GM23338 (cell line): ENCODE data around the gene SYNE2. TPM values are rescaled to one million over a fixed set of nuclear protein-coding genes. Genes with fewer than 3 reads are reported as not detected.

Source experiments
- ATAC-seq: fragments of 200-7000 bp; cut with Tn5 transposase; 3 replicates; pipeline ENCODE4 v1.9.1; 2020
- DNase-seq: peaks from one replicate; pipeline ENCODE4 v3.0.0-alpha.2; 2015; ENCODE audit warnings: low spot score
- H2AFZ ChIP-seq: fragments of 200-600 bp; sonication (generic); 2 replicates; pipeline ENCODE4 v1.8.0; 2016; ENCODE audit warnings: antibody characterized with exemption, mild to moderate bottlenecking, moderate library complexity
- H3F3A ChIP-seq: fragments of 200-600 bp; sonication (generic); replicated peaks from 2 replicates; pipeline ENCODE4 v1.8.0; 2017; ENCODE audit warnings: antibody characterized with exemption, mixed run types, low read depth
- H3K27ac ChIP-seq: fragments of 200-600 bp; sonication (generic); 2 replicates; pipeline ENCODE4 v1.6.1; 2016; ENCODE audit warnings: low read depth
- H3K27me3 ChIP-seq: fragments of 200-600 bp; sonication (generic); 2 replicates; pipeline ENCODE4 v1.8.0; 2016; ENCODE audit warnings: mild to moderate bottlenecking, mixed run types, moderate library complexity; ENCODE audit not compliant: insufficient read depth
- H3K36me3 ChIP-seq: fragments of 200-600 bp; sonication (generic); 2 replicates; pipeline ENCODE4 v1.8.0; 2016; ENCODE audit warnings: mild to moderate bottlenecking; ENCODE audit not compliant: insufficient read depth
- H3K4me1 ChIP-seq: fragments of 200-600 bp; sonication (generic); 2 replicates; pipeline ENCODE4 v1.8.0; 2016; ENCODE audit warnings: mild to moderate bottlenecking, moderate library complexity; ENCODE audit not compliant: insufficient read depth
- H3K4me2 ChIP-seq: fragments of 200-600 bp; sonication (generic); 2 replicates; pipeline ENCODE4 v1.7.1; 2017; ENCODE audit warnings: mixed run types
- H3K4me3 ChIP-seq: fragments of 200-600 bp; sonication (generic); 2 replicates; pipeline ENCODE4 v1.6.1; 2016; ENCODE audit warnings: mixed run types
- H3K79me2 ChIP-seq: fragments of 200-600 bp; sonication (generic); replicated peaks from 2 replicates; pipeline ENCODE4 v1.8.0; 2017; ENCODE audit warnings: mild to moderate bottlenecking; ENCODE audit not compliant: insufficient read depth
- H3K9me2 ChIP-seq: fragments of 200-600 bp; sonication (generic); 2 replicates; pipeline ENCODE4 v1.8.0; 2017; ENCODE audit not compliant: insufficient read depth
- H4K20me1 ChIP-seq: fragments of 200-600 bp; sonication (generic); replicated peaks from 2 replicates; pipeline ENCODE4 v1.8.0; 2017; ENCODE audit warnings: mild to moderate bottlenecking; ENCODE audit not compliant: insufficient read depth
- H3K27ac Mint-ChIP-seq: 2 replicates; pipeline ENCODE4 v1.8.0; 2020; ENCODE audit warnings: inconsistent platforms, mild to moderate bottlenecking, moderate library complexity, mixed read lengths
- H3K27me3 Mint-ChIP-seq: 3 replicates; pipeline ENCODE4 v1.8.0; 2022; ENCODE audit warnings: low read depth, mild to moderate bottlenecking, moderate library complexity, mixed read lengths, inconsistent platforms; ENCODE audit not compliant: insufficient read depth, poor library complexity
- H3K36me3 Mint-ChIP-seq: 3 replicates; pipeline ENCODE4 v1.8.0; 2021; ENCODE audit warnings: low read depth, mild to moderate bottlenecking, inconsistent platforms, moderate library complexity, mixed read lengths
- H3K4me1 Mint-ChIP-seq: 3 replicates; pipeline ENCODE4 v1.8.0; 2020; ENCODE audit warnings: mild to moderate bottlenecking, inconsistent platforms, mixed read lengths
- H3K4me3 Mint-ChIP-seq: 3 replicates; pipeline ENCODE4 v1.8.0; 2021; ENCODE audit warnings: moderate library complexity, mild to moderate bottlenecking, inconsistent platforms, mixed read lengths
- H3K9me3 Mint-ChIP-seq: 3 replicates; pipeline ENCODE4 v1.8.0; 2020; ENCODE audit warnings: moderate library complexity, mild to moderate bottlenecking, inconsistent platforms, mixed read lengths
- CREB1 ChIP-seq: fragments of 250-450 bp; sonication (Bioruptor Pico); IDR thresholded peaks from 2 replicates; pipeline ENCODE4 v1.5.0; 2020; ENCODE audit warnings: low read depth, mild to moderate bottlenecking, moderate library complexity
- EZH2 ChIP-seq: fragments of 200-600 bp; sonication (generic); IDR thresholded peaks from one replicate; pipeline ENCODE4 v1.8.0; 2017; ENCODE audit warnings: antibody characterized with exemption, mild to moderate bottlenecking, low read depth; ENCODE audit not compliant: unreplicated experiment
- EZH2phosphoT487 ChIP-seq: fragments of 200-600 bp; sonication (generic); IDR thresholded peaks from one replicate; pipeline ENCODE4 v1.8.1; 2018; ENCODE audit warnings: antibody characterized with exemption; ENCODE audit not compliant: unreplicated experiment
- JUNB ChIP-seq: IDR thresholded peaks from one replicate; pipeline ENCODE4 v1.6.1; 2016; ENCODE audit warnings: antibody characterized with exemption; ENCODE audit not compliant: unreplicated experiment
- NANOG ChIP-seq: IDR thresholded peaks from 2 replicates; pipeline ENCODE4 v1.6.1; 2016; ENCODE audit warnings: antibody characterized with exemption, borderline replicate concordance
- STAT1 ChIP-seq: IDR thresholded peaks from one replicate; pipeline ENCODE4 v1.6.1; 2016; ENCODE audit warnings: antibody characterized with exemption; ENCODE audit not compliant: unreplicated experiment
- ZNF114 ChIP-seq: fragments of 250-450 bp; sonication (Bioruptor Pico); IDR thresholded peaks from 2 replicates; pipeline ENCODE4 v1.5.0; 2020; ENCODE audit warnings: mild to moderate bottlenecking, moderate library complexity
- ZNF331 ChIP-seq: fragments of 250-450 bp; sonication (Bioruptor Pico); IDR thresholded peaks from 2 replicates; pipeline ENCODE4 v1.5.0; 2020; ENCODE audit warnings: low read depth, mild to moderate bottlenecking, moderate library complexity
- polyA plus RNA-seq: library from polyadenylated mRNA; unstranded; fragments of >200 nt; fragmentation: Nextera tagmentation; extraction: Ambion mirVana; gene quantifications from 2 replicates; pipeline ENCODE4 v1.2.1, GENCODE V29; 2016
- total RNA-seq: library from RNA; depleted of rRNA; stranded (reverse); fragments of >200 nt; shearing (Covaris generic); gene quantifications from 2 replicates; pipeline ENCODE4 v1.2.3, GENCODE V29; 2014
- TF ChIP-seq, protein P1 (sequence below): fragments of 250-450 bp; sonication (Bioruptor Pico); IDR thresholded peaks from 2 replicates; pipeline ENCODE4 v1.5.0; 2020; ENCODE audit warnings: mild to moderate bottlenecking, moderate library complexity
- TF ChIP-seq, protein P2 (sequence below): IDR thresholded peaks from 2 replicates; pipeline ENCODE4 v1.6.1; 2016; ENCODE audit warnings: antibody characterized with exemption
- TF ChIP-seq, protein P3 (sequence below): IDR thresholded peaks from one replicate; pipeline ENCODE4 v1.6.1; 2018; ENCODE audit warnings: antibody characterized with exemption; ENCODE audit not compliant: unreplicated experiment

Gene SYNE2
- total and polyA plus RNA-seq, 2 experiments from 2014 or later, result 34.3 to 86.5 TPM

DNA sequence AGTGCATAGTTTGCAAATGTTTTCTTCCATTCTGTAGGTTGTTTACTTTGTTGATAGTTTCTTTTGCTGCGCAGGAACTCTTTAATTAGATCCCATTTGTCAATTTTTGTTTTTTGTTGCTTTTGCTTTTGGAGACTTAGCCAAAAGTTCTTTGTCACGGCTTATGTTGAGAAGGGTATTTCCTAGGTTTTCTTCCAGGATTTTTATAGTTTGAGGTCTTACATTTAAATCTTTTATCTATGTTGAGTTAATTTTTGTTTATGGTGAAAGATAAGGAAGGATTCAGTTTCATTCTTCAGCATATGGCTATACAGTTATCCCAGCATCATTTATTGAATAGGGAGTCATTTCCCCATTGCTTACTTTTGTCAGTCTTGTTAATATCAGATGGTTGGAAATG lies 51.9 kb downstream of the SYNE2 start (continued):
- TF ChIP-seq, protein P1, sequence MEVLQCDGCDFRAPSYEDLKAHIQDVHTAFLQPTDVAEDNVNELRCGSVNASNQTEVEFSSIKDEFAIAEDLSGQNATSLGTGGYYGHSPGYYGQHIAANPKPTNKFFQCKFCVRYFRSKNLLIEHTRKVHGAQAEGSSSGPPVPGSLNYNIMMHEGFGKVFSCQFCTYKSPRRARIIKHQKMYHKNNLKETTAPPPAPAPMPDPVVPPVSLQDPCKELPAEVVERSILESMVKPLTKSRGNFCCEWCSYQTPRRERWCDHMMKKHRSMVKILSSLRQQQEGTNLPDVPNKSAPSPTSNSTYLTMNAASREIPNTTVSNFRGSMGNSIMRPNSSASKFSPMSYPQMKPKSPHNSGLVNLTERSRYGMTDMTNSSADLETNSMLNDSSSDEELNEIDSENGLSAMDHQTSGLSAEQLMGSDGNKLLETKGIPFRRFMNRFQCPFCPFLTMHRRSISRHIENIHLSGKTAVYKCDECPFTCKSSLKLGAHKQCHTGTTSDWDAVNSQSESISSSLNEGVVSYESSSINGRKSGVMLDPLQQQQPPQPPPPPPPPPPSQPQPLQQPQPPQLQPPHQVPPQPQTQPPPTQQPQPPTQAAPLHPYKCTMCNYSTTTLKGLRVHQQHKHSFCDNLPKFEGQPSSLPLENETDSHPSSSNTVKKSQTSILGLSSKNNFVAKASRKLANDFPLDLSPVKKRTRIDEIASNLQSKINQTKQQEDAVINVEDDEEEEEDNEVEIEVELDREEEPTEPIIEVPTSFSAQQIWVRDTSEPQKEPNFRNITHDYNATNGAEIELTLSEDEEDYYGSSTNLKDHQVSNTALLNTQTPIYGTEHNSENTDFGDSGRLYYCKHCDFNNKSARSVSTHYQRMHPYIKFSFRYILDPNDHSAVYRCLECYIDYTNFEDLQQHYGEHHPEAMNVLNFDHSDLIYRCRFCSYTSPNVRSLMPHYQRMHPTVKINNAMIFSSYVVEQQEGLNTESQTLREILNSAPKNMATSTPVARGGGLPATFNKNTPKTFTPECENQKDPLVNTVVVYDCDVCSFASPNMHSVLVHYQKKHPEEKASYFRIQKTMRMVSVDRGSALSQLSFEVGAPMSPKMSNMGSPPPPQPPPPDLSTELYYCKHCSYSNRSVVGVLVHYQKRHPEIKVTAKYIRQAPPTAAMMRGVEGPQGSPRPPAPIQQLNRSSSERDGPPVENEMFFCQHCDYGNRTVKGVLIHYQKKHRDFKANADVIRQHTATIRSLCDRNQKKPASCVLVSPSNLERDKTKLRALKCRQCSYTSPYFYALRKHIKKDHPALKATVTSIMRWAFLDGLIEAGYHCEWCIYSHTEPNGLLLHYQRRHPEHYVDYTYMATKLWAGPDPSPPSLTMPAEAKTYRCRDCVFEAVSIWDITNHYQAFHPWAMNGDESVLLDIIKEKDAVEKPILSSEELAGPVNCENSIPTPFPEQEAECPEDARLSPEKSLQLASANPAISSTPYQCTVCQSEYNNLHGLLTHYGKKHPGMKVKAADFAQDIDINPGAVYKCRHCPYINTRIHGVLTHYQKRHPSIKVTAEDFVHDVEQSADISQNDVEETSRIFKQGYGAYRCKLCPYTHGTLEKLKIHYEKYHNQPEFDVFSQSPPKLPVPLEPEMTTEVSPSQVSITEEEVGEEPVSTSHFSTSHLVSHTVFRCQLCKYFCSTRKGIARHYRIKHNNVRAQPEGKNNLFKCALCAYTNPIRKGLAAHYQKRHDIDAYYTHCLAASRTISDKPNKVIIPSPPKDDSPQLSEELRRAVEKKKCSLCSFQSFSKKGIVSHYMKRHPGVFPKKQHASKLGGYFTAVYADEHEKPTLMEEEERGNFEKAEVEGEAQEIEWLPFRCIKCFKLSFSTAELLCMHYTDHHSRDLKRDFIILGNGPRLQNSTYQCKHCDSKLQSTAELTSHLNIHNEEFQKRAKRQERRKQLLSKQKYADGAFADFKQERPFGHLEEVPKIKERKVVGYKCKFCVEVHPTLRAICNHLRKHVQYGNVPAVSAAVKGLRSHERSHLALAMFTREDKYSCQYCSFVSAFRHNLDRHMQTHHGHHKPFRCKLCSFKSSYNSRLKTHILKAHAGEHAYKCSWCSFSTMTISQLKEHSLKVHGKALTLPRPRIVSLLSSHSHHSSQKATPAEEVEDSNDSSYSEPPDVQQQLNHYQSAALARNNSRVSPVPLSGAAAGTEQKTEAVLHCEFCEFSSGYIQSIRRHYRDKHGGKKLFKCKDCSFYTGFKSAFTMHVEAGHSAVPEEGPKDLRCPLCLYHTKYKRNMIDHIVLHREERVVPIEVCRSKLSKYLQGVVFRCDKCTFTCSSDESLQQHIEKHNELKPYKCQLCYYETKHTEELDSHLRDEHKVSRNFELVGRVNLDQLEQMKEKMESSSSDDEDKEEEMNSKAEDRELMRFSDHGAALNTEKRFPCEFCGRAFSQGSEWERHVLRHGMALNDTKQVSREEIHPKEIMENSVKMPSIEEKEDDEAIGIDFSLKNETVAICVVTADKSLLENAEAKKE (CRISPR knock-in tag), result no peak
- no peak for TF ChIP-seq JUNB

DNA sequence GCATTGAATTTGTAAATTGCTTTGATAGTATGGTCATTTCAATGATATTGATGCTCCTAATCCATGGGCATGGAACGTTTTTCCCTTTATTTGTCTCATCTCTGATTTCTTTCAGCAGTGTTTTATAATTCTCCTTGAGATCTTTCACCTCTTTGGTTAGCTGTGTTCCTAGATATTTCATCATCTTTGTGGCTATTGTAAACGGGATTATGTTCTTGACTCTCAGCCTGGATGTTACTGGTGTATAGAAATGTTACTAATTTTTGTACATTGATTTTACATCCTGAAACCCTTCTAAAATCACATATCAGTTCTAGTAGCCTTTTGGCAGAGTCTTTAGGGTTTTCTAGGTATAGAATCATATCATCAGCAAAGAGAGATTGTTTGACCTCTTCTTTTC lies 52.6 kb downstream of the SYNE2 start:
- H3K4me2 ChIP-seq, result no peak overlapping the region
- no peaks in the 10 kb centered on the region for H3K27me3 ChIP-seq
- peaks cover 51% of the 10 kb centered on the region for H3K4me1 ChIP-seq
- H3F3A ChIP-seq, result no peaks in the 10 kb centered on the region
- H3K79me2 ChIP-seq, result peaks cover 42% of the 10 kb centered on the region
- DNase-seq, result no peak
- H3K4me3 ChIP-seq, result no peak overlapping the region
- H3K9me2 ChIP-seq, result no peaks in the 10 kb centered on the region
- peaks cover 3% of the 10 kb centered on the region; the same call in 2 of the 3 replicates for H3K9me3 Mint-ChIP-seq
- H3K27ac Mint-ChIP-seq, result no peak overlapping the region
- peaks cover 24% of the 10 kb centered on the region for H3K4me1 Mint-ChIP-seq
- H4K20me1 ChIP-seq, result no peaks in the 10 kb centered on the region
- no peaks in the 10 kb centered on the region; the same call in 2 of the 3 replicates for H3K36me3 Mint-ChIP-seq
- H2AFZ ChIP-seq, result no peak overlapping the region
- no peaks in the 10 kb centered on the region for H3K36me3 ChIP-seq
- ATAC-seq, result no peak
- H3K27me3 Mint-ChIP-seq, result no peaks in the 10 kb centered on the region
- no peak overlapping the region for H3K27ac ChIP-seq
- no peak overlapping the region for H3K4me3 Mint-ChIP-seq
- TF ChIP-seq, protein P2, sequence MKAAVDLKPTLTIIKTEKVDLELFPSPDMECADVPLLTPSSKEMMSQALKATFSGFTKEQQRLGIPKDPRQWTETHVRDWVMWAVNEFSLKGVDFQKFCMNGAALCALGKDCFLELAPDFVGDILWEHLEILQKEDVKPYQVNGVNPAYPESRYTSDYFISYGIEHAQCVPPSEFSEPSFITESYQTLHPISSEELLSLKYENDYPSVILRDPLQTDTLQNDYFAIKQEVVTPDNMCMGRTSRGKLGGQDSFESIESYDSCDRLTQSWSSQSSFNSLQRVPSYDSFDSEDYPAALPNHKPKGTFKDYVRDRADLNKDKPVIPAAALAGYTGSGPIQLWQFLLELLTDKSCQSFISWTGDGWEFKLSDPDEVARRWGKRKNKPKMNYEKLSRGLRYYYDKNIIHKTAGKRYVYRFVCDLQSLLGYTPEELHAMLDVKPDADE, result no peak
- TF ChIP-seq, protein P3, sequence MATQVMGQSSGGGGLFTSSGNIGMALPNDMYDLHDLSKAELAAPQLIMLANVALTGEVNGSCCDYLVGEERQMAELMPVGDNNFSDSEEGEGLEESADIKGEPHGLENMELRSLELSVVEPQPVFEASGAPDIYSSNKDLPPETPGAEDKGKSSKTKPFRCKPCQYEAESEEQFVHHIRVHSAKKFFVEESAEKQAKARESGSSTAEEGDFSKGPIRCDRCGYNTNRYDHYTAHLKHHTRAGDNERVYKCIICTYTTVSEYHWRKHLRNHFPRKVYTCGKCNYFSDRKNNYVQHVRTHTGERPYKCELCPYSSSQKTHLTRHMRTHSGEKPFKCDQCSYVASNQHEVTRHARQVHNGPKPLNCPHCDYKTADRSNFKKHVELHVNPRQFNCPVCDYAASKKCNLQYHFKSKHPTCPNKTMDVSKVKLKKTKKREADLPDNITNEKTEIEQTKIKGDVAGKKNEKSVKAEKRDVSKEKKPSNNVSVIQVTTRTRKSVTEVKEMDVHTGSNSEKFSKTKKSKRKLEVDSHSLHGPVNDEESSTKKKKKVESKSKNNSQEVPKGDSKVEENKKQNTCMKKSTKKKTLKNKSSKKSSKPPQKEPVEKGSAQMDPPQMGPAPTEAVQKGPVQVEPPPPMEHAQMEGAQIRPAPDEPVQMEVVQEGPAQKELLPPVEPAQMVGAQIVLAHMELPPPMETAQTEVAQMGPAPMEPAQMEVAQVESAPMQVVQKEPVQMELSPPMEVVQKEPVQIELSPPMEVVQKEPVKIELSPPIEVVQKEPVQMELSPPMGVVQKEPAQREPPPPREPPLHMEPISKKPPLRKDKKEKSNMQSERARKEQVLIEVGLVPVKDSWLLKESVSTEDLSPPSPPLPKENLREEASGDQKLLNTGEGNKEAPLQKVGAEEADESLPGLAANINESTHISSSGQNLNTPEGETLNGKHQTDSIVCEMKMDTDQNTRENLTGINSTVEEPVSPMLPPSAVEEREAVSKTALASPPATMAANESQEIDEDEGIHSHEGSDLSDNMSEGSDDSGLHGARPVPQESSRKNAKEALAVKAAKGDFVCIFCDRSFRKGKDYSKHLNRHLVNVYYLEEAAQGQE, result no peak
- TF ChIP-seq NANOG (no peak), ZNF114 (CRISPR knock-in tag) (no peak), CREB1 (CRISPR knock-in tag) (no peak), STAT1 (no peak), EZH2phosphoT487 (no peak), EZH2 (no peak), ZNF331 (CRISPR knock-in tag) (no peak)
